GM18519 (cell line): Measurements from ENCODE around the gene DLEC1.
"Not testable (repeated sequence)": the region's sequence is repeated elsewhere in the genome, so short reads cannot be mapped to it uniquely, and the experiment has no call there.

Experiments
- ATAC-seq: cut with Tn5 transposase; IDR thresholded peaks from one replicate; pipeline ENCODE4 v1.9.1; 2021; ENCODE audit warnings: mild to moderate bottlenecking, moderate library complexity; ENCODE audit not compliant: unreplicated experiment, low FRiP score

Gene DLEC1

GRCh38 chr3:38034335-38034734 lies 4.7 kb upstream of the DLEC1 start:
- ATAC-seq = not testable (repeated sequence)

- ATAC-seq = no peak
Observed at GRCh38 chr3:38036286-38036685, 2.7 kb upstream of the DLEC1 start.

- no peak for ATAC-seq
Observed at GRCh38 chr3:38036906-38037305, 2.1 kb upstream of the DLEC1 start.

- no peak for ATAC-seq
Observed at GRCh38 chr3:38038447-38038911, 529 bp upstream of the DLEC1 start.

- ATAC-seq = peak; percentile 45
Observed at GRCh38 chr3:38039899-38040261, 872 bp downstream of the DLEC1 start.

- ATAC-seq = no peak
Observed at GRCh38 chr3:38040401-38040800, 1.4 kb downstream of the DLEC1 start.

- ATAC-seq = no peak
Observed at GRCh38 chr3:38043486-38043885, 4.5 kb downstream of the DLEC1 start.

GRCh38 chr3:38046027-38046426 lies 7.0 kb downstream of the DLEC1 start:
- no peak for ATAC-seq

- no peak for ATAC-seq
Observed at GRCh38 chr3:38046821-38047220, 7.8 kb downstream of the DLEC1 start.

- ATAC-seq = no peak
Observed at GRCh38 chr3:38047896-38048295, 8.9 kb downstream of the DLEC1 start.

- ATAC-seq = no peak
Observed at GRCh38 chr3:38049358-38050126, 10.5 kb downstream of the DLEC1 start.

GRCh38 chr3:38051131-38051530 lies 12.1 kb downstream of the DLEC1 start:
- ATAC-seq = no peak

- ATAC-seq = not testable (repeated sequence)
Observed at GRCh38 chr3:38053286-38053685, 14.3 kb downstream of the DLEC1 start.

- not testable (repeated sequence) for ATAC-seq
Observed at GRCh38 chr3:38053813-38054498, 14.9 kb downstream of the DLEC1 start.

GRCh38 chr3:38054499-38055001 lies 15.5 kb downstream of the DLEC1 start:
- ATAC-seq = no peak

GRCh38 chr3:38059148-38059547 lies 20.1 kb downstream of the DLEC1 start:
- no peak for ATAC-seq

- no peak for ATAC-seq
Observed at GRCh38 chr3:38059591-38059990, 20.6 kb downstream of the DLEC1 start.

- ATAC-seq = no peak
Observed at GRCh38 chr3:38062809-38063208, 23.8 kb downstream of the DLEC1 start.

- ATAC-seq = not testable (repeated sequence)
Observed at GRCh38 chr3:38064453-38064852, 25.4 kb downstream of the DLEC1 start.

GRCh38 chr3:38067508-38068233 lies 28.7 kb downstream of the DLEC1 start:
- ATAC-seq = no peak

GRCh38 chr3:38070013-38070412 lies 31.0 kb downstream of the DLEC1 start:
- ATAC-seq = no peak
